HCT116 (cell line): ENCODE measurements around the gene LNPEP. TPM values are rescaled to one million over a fixed set of nuclear protein-coding genes. Genes with fewer than 3 reads are reported as not detected.

Experiments
- ATAC-seq: fragments of 200-7000 bp; cut with Tn5 transposase; 2 replicates; pipeline ENCODE4 v1.9.1; 2020; ENCODE audit warnings: mild to moderate bottlenecking, moderate library complexity
- BruUV-seq: library from RNA; stranded (reverse); fragments of 400-500 nt; replicated peaks from 2 replicates; lab custom pipeline; 2021; lab: Mats Ljungman, UMichigan
- CTCF ChIA-PET: fragments of 300-600 bp; sonication (Branson Sonifier 250); formaldehyde crosslinking; loops from one replicate; lab custom pipeline; 2021; ENCODE audit warnings: antibody characterized with exemption; lab: Charles Lee
- POLR2A ChIA-PET: fragments of 300-600, 350-600 bp; sonication (Branson Sonifier 250); formaldehyde crosslinking; loops from one replicate; lab custom pipeline; 2021; ENCODE audit warnings: antibody characterized with exemption; lab: Charles Lee
- RAD21 ChIA-PET, 2 experiments: fragments of 300-600 bp; sonication (Branson Sonifier 250); formaldehyde crosslinking; loops; one replicate each; lab custom pipeline; 2023; ENCODE audit warnings: low total read pairs in 2 of 2; ENCODE audit not compliant: uncharacterized antibody in 2 of 2, unreplicated experiment in 2 of 2, low non-redundant PET in 1 of 2; lab: Charles Lee
- DNase-seq: peaks from one replicate; pipeline ENCODE4 v3.0.0-alpha.2; 2010; ENCODE audit warnings: low read depth, low spot score
- H2AFZ ChIP-seq: fragments of 200-600 bp; shearing (Covaris generic), sonication (generic); 2 replicates; pipeline ENCODE4 v1.6.1; 2017; ENCODE audit warnings: low read depth, mixed run types, mixed read lengths, antibody characterized with exemption, low read length; ENCODE audit not compliant: poor library complexity, severe bottlenecking
- H3K27ac ChIP-seq: 2 replicates; pipeline ENCODE4 v1.5.1; 2012; ENCODE audit warnings: low read depth, low read length
- H3K27me3 ChIP-seq: fragments of 200-600 bp; sonication (generic); 2 replicates; pipeline ENCODE4 v1.6.1; 2016; ENCODE audit warnings: mixed run types, low read length, mixed read lengths; ENCODE audit not compliant: insufficient read depth
- H3K36me3 ChIP-seq, 2 experiments: fragments of 200-500 bp in 1 of 2; fragments of 200-600 bp in 1 of 2; sonication (Bioruptor generic) in 1 of 2; sonication (generic) in 1 of 2; 2 replicates each; pipeline versions ENCODE4 v1.5.1 to v1.6.1; 2014 to 2016; ENCODE audit warnings: low read length in 2 of 2, inconsistent platforms in 1 of 2, mixed read lengths in 1 of 2, mixed run types in 1 of 2; ENCODE audit not compliant: insufficient read depth in 2 of 2, control insufficient read depth in 1 of 2
- H3K4me1 ChIP-seq, 2 experiments: fragments of 200-600 bp in 1 of 2; sonication (generic) in 1 of 2; 2 replicates each; pipeline versions ENCODE4 v1.5.1 to v1.6.1; 2012 to 2017; ENCODE audit warnings: low read length in 2 of 2, inconsistent platforms in 1 of 2, mild to moderate bottlenecking in 1 of 2, mixed read lengths in 1 of 2, mixed run types in 1 of 2, moderate library complexity in 1 of 2; ENCODE audit not compliant: insufficient read depth in 2 of 2, control insufficient read depth in 1 of 2
- H3K4me2 ChIP-seq: fragments of 200-600 bp; sonication (generic); 2 replicates; pipeline ENCODE4 v1.6.1; 2017; ENCODE audit warnings: mixed run types, low read length, mixed read lengths
- H3K4me3 ChIP-seq, 2 experiments: fragments of 200-600 bp in 1 of 2; sonication (generic) in 1 of 2; replicated peaks in 1 of 2; 2 replicates each; pipeline ENCODE4 v1.5.1; 2011 to 2016; ENCODE audit warnings: low read length in 2 of 2, control low read depth in 1 of 2, low read depth in 1 of 2, mild to moderate bottlenecking in 1 of 2, mixed read lengths in 1 of 2, mixed run types in 1 of 2
- H3K79me2 ChIP-seq: fragments of 200-600 bp; sonication (generic); 2 replicates; pipeline ENCODE4 v1.6.1; 2017; ENCODE audit warnings: mild to moderate bottlenecking, mixed run types, low read length, moderate library complexity, mixed read lengths; ENCODE audit not compliant: insufficient read depth
- H3K9ac ChIP-seq: fragments of 200-600 bp; sonication (generic); 2 replicates; pipeline ENCODE4 v1.6.1; 2016; ENCODE audit warnings: low read length, mixed read lengths
- H3K9me2 ChIP-seq: fragments of 200-600 bp; sonication (generic), shearing (Covaris generic); 2 replicates; pipeline ENCODE4 v1.6.1; 2017; ENCODE audit warnings: mixed run types, mild to moderate bottlenecking, moderate library complexity; ENCODE audit not compliant: insufficient read depth
- H3K9me3 ChIP-seq, 2 experiments: fragments of 200-500 bp in 1 of 2; fragments of 200-600 bp in 1 of 2; sonication (Bioruptor generic) in 1 of 2; sonication (generic) in 1 of 2; 2 replicates each; pipeline ENCODE4 v1.6.1; 2014 to 2017; ENCODE audit warnings: low read length in 2 of 2, mixed read lengths in 2 of 2, inconsistent platforms in 1 of 2, low read depth in 1 of 2, mild to moderate bottlenecking in 1 of 2, mixed run types in 1 of 2, moderate library complexity in 1 of 2; ENCODE audit not compliant: control insufficient read depth in 1 of 2, insufficient read depth in 1 of 2
- H4K20me1 ChIP-seq: fragments of 200-600 bp; sonication (generic), shearing (Covaris generic); 2 replicates; pipeline ENCODE4 v1.6.1; 2017; ENCODE audit warnings: mixed run types, mild to moderate bottlenecking, moderate library complexity; ENCODE audit not compliant: insufficient read depth
- CBX3 ChIP-seq: IDR thresholded peaks from 2 replicates; pipeline ENCODE4 v1.6.1; 2012; ENCODE audit warnings: low read depth
- CEBPB ChIP-seq: IDR thresholded peaks from 2 replicates; pipeline ENCODE4 v1.6.1; 2012; ENCODE audit warnings: low read depth
- EGR1 ChIP-seq: IDR thresholded peaks from 2 replicates; pipeline ENCODE4 v1.6.1; 2012; ENCODE audit warnings: low read depth
- ELF1 ChIP-seq: IDR thresholded peaks from 2 replicates; pipeline ENCODE4 v1.6.1; 2012; ENCODE audit warnings: low read depth, borderline replicate concordance
- EZH2 ChIP-seq: fragments of 200-600 bp; sonication (generic); IDR thresholded peaks from 2 replicates; pipeline ENCODE4 v1.6.1; 2017; ENCODE audit warnings: antibody characterized with exemption, mixed run types
- EZH2phosphoT487 ChIP-seq: fragments of 200-600 bp; IDR thresholded peaks from 2 replicates; pipeline ENCODE4 v1.6.1; 2018; ENCODE audit warnings: antibody characterized with exemption, borderline replicate concordance
- JUND ChIP-seq: IDR thresholded peaks from 2 replicates; pipeline ENCODE4 v1.6.1; 2012
- POLR2A ChIP-seq: IDR thresholded peaks from 2 replicates; pipeline ENCODE4 v1.7.0; 2011; ENCODE audit warnings: borderline replicate concordance; ENCODE audit not compliant: insufficient read depth, insufficient read length; ENCODE audit errors: extremely low read depth
- RAD21 ChIP-seq: IDR thresholded peaks from 2 replicates; pipeline ENCODE4 v1.6.1; 2012; ENCODE audit warnings: low read depth, mild to moderate bottlenecking
- SRF ChIP-seq: IDR thresholded peaks from 2 replicates; pipeline ENCODE4 v1.6.1; 2012; ENCODE audit warnings: low read depth
- YY1 ChIP-seq: IDR thresholded peaks from 2 replicates; pipeline ENCODE4 v1.6.1; 2011; ENCODE audit warnings: low read length, low read depth, moderate library complexity, mild to moderate bottlenecking; ENCODE audit not compliant: insufficient replicate concordance; ENCODE audit errors: extremely low read depth
- ZFX ChIP-seq: fragments of 450-650 bp; IDR thresholded peaks from 2 replicates; pipeline ENCODE4 v1.6.1; 2017
- intact Hi-C: fragments of 100-400 bp; cut with micrococcal nuclease; formaldehyde crosslinking; loops from 2 replicates; pipeline ENCODE4 v1.10.0; 2022
- total RNA-seq: library from RNA; stranded (reverse); gene quantifications from one replicate; pipeline ENCODE4 v1.2.1, GENCODE V29; 2021; ENCODE audit not compliant: unreplicated experiment
- TF ChIP-seq, protein P1 (sequence below): IDR thresholded peaks from 2 replicates; pipeline ENCODE4 v1.6.1; 2011; ENCODE audit warnings: mild to moderate bottlenecking, low read length, moderate library complexity; ENCODE audit not compliant: insufficient replicate concordance; ENCODE audit errors: extremely low read depth
- TF ChIP-seq, protein P2 (sequence below): IDR thresholded peaks from 2 replicates; pipeline ENCODE4 v1.6.1; 2012; ENCODE audit warnings: low read depth

The LNPEP gene
- total RNA-seq, 1 experiment from 2014 or later = 14.9 TPM

DNA sequence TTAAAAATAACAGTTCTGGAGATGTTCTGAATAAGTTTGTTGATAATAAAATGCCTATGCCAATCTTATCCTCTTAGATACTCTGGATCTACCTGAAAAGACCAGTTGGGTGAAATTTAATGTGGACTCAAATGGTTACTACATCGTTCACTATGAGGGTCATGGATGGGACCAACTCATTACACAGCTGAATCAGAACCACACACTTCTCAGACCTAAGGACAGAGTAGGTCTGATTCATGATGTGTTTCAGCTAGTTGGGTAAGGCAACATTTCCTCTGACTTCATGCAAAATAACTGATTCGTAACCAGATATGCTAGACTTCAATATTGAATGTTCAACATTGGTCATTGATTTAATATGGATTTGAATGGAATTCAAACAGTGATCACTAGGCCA lies 32.6 kb upstream of the LNPEP start (continued):
- TF ChIP-seq, protein P1, sequence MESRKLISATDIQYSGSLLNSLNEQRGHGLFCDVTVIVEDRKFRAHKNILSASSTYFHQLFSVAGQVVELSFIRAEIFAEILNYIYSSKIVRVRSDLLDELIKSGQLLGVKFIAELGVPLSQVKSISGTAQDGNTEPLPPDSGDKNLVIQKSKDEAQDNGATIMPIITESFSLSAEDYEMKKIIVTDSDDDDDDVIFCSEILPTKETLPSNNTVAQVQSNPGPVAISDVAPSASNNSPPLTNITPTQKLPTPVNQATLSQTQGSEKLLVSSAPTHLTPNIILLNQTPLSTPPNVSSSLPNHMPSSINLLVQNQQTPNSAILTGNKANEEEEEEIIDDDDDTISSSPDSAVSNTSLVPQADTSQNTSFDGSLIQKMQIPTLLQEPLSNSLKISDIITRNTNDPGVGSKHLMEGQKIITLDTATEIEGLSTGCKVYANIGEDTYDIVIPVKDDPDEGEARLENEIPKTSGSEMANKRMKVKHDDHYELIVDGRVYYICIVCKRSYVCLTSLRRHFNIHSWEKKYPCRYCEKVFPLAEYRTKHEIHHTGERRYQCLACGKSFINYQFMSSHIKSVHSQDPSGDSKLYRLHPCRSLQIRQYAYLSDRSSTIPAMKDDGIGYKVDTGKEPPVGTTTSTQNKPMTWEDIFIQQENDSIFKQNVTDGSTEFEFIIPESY = no peak
- TF ChIP-seq EZH2phosphoT487 = no peak
- TF ChIP-seq SRF = no peak
- TF ChIP-seq RAD21 = no peak
- TF ChIP-seq POLR2A = no peak
- no peak for TF ChIP-seq ELF1

DNA sequence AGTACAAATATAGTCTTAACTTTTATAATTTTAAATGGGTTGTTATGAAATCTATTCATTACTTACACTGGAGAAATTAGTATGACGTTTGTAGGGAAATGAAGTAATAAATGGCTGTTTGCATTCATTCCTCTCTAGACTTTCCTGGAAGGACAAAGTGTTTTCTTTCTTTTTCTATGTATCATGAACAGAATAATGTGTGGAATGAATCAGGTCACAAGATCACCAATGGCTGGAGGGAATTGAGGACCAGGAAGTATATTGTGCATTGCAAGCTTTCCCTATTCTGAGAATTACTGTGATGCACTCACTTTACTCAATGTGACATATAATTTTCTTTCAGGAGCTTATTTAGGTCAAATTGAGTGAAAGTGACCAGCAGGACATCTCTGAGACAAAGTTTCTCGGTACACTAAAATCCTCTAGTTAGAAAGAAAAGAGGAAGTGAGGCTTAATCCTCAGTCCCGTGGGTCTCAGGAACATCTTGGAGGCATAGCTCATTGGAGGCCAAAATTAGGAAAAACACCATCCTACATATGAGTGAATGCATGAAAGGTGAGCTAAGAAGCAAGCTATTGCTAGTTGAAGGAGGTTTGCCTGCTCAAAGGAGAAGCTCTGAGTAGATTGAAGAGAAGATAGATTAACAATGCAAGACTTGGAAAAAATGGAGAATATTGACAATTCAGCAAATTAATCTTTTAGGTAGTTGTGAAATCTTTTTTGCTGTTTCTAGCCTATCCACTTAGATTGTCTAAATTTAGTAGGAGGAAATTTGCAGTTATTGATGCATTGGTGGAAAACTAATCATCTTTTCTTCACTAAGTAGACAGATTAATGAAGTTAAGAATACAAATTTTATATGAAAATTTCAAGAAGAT lies 31.6 kb upstream of the LNPEP start:
- intact Hi-C loops = no loop called here
- Histone ChIP-seq H3K9ac (no peak overlapping the region), H3K9me2 (no peaks in the 10 kb centered on the region), H2AFZ (no peak overlapping the region), H3K79me2 (no peaks in the 10 kb centered on the region), H3K27ac (no peak overlapping the region), H3K27me3 (no peaks in the 10 kb centered on the region), H3K4me3 (no peak overlapping the region), H4K20me1 (no peaks in the 10 kb centered on the region), H3K4me2 (no peak overlapping the region), H3K36me3 (no peaks in the 10 kb centered on the region), H3K4me1 (no peaks in the 10 kb centered on the region), H3K9me3 (no peaks in the 10 kb centered on the region)
- BruUV-seq = no TSS peak
- POLR2A ChIA-PET = interaction anchor here (0.8 kb wide), 1 partner anchor 11 kb away, joined by 3 read pairs; no protein-coding TSS in a partner anchor
- no peak for TF ChIP-seq ZFX
- TF ChIP-seq CBX3 = no peak
- TF ChIP-seq CEBPB = no peak
- no peak for TF ChIP-seq RAD21
- no peak for TF ChIP-seq JUND
- TF ChIP-seq, protein P2, sequence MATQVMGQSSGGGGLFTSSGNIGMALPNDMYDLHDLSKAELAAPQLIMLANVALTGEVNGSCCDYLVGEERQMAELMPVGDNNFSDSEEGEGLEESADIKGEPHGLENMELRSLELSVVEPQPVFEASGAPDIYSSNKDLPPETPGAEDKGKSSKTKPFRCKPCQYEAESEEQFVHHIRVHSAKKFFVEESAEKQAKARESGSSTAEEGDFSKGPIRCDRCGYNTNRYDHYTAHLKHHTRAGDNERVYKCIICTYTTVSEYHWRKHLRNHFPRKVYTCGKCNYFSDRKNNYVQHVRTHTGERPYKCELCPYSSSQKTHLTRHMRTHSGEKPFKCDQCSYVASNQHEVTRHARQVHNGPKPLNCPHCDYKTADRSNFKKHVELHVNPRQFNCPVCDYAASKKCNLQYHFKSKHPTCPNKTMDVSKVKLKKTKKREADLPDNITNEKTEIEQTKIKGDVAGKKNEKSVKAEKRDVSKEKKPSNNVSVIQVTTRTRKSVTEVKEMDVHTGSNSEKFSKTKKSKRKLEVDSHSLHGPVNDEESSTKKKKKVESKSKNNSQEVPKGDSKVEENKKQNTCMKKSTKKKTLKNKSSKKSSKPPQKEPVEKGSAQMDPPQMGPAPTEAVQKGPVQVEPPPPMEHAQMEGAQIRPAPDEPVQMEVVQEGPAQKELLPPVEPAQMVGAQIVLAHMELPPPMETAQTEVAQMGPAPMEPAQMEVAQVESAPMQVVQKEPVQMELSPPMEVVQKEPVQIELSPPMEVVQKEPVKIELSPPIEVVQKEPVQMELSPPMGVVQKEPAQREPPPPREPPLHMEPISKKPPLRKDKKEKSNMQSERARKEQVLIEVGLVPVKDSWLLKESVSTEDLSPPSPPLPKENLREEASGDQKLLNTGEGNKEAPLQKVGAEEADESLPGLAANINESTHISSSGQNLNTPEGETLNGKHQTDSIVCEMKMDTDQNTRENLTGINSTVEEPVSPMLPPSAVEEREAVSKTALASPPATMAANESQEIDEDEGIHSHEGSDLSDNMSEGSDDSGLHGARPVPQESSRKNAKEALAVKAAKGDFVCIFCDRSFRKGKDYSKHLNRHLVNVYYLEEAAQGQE = no peak
- TF ChIP-seq EZH2phosphoT487 = no peak
- TF ChIP-seq EGR1 = no peak
- no peak for TF ChIP-seq YY1
- TF ChIP-seq EZH2 = no peak
- no peak for TF ChIP-seq POLR2A
- RAD21 ChIA-PET = no interaction called here
- no peak for DNase-seq
- CTCF ChIA-PET = no interaction called here
- ATAC-seq = no peak
